Measurements from ENCODE around the gene TPT1. TPM values are rescaled to one million over a fixed set of nuclear protein-coding genes. Genes with fewer than 3 reads are reported as not detected.
"Not testable (repeated sequence)": the region's sequence is repeated elsewhere in the genome, so short reads cannot be mapped to it uniquely, and the experiment has no call there.

TPT1 gene
- total RNA-seq, 1 donor from 2014 or later = 4,303 TPM

DNA sequence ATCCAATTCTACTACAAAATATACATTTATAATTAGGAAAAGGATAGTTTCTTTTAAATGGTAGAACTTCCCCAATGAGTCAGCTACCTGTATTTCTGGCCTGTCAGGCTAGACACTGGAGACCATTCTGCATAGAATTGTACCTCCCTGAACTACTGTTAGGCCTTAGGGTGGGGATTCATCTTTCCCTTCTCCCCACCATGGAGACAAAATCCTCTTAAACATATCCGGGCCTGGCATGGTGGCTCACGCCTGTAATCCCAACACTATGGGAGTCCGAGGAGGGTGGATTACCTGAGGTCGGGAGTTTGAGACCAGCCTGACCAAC lies 24.5 kb upstream of the TPT1 start:
- ATAC-seq = peak; percentile 60

DNA sequence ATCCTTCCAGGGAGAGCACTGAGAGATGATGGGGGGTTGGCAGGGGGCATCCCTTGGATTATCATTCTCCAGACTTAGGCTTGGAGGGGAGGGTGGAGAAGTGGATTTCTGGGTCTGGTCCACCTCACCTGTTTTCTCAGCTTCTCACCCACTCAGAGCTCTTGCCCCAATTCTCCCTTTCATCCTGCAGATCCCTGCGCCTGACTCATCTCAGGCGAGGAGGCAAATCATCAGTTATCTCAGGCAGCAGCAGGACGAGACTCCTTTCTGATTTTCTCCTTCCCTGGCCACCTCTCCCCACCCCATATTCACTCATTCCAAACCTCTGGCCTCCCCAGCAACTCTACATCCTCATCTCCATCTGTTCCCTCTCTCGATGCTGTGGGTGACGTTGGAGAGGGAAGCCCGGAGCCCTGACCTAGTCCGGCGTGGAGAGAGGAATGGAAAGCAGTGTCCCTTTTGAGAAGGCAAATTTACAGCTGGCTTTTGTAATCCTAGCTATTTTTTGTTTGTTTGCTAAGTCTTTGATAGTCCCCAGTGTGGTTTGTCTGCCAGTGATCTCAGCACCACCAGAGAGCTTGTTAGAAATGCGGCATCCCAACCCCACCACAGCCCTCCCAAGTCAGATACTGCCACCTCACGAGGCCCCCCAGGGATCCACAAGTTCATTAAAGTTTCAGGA lies 24.0 kb upstream of the TPT1 start:
- ATAC-seq = peak; percentile 21

DNA sequence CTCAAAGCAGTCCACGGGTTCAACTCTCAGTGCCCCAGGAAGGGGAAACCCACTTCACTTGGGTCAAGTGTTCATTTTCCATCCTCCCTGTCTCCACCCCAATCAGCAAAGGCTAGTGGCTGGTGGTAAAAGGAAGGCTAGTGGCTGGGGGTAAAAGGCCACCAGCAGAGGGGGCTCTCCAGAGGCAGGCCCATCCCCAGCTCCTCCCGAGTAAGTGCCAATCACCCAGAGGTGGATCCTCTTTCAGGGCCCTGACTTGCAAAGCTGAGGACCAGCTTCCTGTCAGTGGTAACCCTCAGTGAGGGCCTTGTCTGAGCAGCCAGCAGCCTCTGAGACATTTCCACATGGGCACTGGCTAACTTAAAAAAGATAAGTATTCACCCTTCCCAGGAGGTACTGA lies 22.0 kb upstream of the TPT1 start:
- ATAC-seq = no peak

DNA sequence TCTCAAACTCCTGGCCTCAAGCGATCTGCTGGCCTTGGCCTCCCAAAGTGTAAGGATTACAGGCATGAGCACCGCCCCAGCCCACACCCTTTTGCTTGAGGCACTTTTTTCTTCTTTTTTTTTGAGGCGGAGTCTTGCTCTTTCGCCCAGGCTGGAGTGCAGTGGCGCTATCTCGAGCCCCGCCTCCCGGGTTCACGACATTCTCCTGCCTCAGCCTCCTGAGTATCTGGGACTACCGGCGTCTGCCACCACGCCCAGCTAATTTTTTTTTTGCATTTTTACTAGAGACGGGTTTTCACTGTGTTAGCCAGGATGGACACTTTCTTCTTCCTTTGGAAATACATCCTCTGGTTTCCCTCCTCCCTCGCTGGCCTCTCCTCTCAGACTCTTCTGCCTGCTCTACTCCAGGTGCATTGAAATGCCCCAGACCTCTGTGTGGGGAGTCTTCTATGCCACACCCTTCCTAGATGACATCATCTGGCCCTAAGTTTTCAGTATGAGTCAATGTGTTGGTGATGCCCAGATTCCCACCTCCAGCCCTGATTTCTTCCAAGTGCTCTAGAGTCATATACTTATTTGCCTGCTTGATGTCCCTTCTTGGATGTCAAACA lies 20.7 kb upstream of the TPT1 start:
- ATAC-seq = peak; percentile 79

DNA sequence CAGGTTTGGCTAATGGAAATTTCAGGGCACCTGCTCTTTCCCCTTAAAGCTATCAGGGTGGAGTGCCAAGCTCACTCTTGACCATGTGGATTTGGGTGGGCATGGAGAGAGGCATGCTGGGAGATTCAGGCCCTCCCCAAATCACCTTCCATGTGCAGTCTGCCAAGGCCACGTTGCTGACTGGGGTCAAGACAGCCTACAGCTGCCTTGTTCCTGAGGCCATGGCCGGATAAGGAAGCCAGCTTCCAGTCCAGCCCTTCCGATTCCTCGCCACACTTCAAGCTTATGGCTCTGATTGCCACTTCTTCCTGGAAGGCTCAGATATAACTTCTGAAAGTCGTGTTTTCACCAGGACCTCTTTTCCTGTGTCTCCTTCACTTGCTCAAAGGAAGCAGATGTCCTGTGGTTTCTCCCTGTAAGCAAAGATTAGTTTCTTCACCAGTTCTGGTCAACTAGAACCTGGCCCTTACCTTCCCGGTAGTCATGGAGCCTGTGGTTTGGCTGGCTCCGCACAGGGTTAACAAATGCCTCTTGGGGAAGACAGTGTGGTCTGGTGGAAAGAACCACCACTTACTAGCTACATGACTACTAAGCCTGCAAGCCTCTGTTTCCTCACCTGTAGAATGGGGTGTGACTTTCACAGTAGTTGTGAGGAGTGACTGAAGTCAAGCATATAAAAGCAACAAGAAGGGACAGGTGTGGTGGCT lies 16.1 kb upstream of the TPT1 start:
- peak; percentile 70 for ATAC-seq

DNA sequence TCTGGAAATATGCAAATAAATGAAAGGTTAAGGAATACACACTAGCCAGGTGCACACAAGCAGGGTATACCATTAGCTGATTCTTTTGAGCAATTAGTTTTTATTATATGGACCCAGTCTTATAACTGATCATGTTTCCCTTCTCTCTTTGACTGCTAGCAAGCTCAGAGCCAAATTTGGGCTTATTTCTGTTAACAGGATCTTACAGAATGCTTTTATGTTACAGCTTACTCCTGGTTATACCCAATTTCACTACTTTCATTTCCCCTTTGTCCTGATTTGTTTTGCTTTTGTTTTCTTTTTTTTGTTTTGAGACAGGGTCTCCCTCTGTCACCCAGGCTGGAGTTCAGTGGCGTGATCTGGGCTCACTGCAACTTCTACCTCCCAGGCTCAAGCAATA lies 12.9 kb upstream of the TPT1 start:
- ATAC-seq = no peak

DNA sequence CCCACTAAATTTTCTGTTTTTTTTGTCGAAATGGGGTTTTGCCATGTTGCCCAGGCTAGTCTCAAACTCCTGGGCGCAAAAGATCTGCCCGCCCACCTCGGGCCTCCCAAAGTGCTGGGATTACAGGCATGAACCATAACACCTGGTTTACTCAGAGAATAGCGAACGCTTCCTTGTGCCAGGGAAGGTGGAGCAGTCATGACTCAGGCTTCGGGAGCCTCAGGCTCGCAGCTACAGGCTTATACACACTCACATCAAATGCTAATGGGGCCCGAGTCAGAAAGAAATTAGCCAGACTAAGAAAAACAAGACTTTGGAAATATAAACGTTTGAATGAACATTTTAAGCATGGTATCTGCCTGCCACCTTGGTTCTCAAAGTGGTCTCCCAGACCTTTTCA lies 11.0 kb upstream of the TPT1 start:
- ATAC-seq = peak; percentile 97

DNA sequence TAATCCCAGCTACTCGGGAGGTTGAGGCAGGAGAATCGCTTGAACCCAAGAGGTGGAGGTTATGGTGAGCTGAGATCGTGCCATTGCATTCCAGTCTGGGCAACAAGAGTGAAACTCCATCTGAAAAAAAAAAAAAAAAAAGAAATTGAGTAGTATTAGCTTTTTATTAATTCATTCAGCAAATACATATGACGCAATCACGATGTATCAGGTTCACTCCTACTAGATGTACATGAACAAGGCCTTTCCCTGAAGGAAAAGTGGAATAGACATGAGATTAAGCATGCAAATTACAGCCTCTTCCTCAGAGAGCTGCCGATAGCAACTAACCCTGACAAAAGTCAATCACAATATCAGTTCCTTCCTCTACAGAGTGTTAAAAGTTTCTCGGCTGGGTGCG lies 9.2 kb upstream of the TPT1 start:
- ATAC-seq = peak; percentile 15

DNA sequence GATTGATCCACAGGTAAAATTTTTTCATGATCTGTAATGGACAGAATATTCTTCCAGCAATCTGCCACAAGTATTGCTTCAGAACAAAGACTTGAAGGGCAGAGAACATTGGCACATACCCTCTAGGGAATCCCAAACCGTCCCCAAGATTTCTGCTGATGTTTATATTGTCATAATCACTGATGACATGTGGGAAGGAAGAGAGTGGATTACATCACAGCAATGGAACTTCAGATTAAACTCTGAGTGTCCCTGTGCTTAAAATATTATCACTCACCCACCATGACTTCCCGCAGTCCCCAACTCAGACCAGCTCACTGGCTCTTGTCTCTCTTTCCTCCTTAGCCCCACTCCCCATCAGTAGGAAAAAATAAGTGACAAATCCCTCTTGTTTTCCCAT lies 8.5 kb upstream of the TPT1 start:
- peak; percentile 6 for ATAC-seq

DNA sequence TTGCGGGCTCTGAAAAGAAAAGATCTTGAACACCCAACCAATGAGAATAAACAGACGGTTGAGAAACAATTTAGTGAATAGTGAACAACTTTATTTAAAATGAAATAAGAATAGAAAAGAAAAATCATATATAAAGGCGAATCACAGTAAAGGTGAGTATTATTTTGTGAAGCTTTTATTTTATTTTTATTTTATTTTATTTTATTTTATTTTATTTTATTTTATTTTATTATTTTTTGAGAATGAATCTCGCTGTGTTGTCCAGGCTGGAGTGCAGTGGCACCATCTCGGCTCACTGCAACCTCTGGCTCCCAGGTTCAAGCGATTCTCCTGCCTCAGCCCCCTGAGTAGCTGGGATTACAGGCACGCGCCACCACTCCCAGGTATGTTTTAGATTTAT lies 3.1 kb upstream of the TPT1 start:
- ATAC-seq = not testable (repeated sequence)

DNA sequence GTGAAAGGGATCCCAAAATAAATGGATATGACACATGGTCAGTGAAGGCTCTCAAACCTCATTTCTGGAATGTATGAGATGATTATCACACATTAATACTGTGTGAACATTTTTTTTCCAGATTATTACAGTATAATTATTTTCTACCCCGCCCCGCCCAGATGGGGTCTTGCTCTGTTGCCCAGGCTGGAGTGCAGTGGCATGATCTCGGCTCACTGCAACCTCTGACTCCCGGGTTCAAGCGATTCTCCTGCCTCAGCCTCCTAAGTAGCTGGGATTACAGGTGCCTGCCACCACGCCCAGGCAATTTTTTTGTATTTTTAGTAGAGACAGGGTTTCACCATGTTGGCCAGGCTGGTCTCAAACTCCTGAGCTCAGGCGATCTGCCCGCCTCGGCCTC lies 2.1 kb upstream of the TPT1 start:
- not testable (repeated sequence) for ATAC-seq

DNA sequence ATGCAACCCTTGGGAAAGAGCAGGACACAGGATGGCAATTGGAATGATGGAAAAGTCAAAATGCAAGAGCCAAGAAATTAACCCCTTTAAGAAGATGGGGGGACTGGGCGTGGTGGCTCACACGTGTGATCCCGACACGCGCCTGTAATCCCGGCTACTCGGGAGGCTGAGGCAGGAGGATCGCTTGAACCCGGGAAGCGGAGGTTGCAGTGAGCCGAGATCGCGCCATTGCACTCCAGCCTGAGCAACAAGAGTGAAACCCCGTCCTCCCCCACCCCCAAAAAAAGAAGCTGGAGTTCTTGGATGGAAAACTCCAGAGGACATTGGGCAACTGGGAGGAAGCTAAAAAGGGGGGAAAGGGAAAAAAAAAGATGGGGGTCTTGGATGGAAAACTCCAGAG lies 1.7 kb upstream of the TPT1 start:
- ATAC-seq = not testable (repeated sequence)

DNA sequence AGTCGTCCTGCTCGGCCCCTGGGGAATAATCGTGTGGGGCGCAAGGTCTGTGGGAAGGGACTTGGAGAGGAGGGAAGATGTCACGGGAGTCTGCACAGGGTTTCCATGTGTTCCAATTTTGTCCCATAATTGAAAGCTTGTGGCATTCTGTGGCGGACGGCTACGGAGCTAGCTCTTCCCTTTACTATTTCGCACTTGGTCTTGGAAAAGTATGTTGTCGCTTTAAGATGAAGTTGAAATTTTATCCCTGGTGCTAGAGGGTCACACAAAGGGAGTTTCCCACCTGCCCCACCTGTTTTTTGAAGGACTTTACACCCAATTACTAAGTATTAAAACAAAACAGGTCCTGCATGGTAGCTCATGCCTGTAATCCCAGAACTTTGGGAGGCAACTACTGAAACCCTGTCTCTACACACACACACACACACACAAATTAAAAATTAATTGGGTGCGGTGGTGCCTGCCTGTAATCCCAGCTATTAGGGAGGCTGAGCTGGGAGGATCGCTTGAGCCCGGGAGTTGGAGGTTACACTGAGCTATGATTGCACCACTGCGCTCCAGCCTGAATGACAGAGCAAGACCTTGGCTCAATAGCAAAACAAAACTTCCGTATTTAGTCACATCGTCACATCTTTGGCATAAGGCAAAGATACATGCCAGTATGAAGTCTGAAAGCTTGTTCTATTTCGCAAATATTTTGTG lies 967 bp upstream of the TPT1 start:
- ATAC-seq = peak; percentile 25

DNA sequence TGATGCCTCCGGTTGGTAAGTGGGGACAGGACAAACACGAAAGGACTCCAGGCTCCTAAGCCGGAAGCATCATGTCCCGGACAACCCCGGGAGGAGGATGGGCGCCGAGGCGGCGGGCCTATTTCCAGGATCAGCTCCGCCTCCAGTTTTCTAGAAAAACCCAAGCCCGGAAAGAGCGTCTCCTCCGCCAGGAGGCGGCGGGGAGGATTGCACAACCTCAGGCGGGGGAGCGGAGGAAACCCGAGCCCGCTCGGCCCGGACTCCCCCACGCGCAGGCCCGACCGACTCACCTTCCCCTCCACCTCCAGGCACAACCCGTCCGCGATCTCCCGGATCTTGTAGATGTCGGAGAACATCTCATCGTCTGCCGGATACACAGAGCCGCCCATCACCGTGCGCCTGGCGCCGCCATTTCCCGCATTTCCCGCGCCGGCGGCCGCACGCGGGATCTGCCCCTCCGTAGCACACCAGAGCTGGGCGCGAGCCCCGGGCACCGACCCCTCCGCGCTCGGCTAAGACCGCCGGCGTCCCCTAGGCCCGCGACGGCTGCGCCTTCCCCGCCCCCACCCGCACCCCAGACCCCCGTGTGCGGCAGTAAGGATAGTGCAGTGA lies 455 bp downstream of the TPT1 start:
- peak; percentile 63 for ATAC-seq

DNA sequence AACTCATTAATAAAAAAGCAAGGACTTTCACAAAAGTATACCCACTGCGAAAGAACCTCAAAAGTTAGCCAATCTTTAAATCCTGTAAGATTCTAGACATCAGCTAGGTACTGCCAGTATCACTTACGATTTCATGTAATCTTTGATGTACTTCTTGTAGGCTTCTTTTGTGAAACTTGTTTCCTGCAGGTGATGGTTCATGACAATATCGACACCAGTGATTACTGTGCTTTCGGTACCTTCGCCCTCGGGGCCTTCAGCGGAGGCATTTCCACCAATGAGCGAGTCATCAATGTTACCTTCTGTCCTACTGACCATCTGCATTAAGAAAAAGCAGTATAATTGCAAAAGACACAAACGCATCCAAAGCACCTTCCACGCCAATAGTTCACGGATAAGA lies 1.1 kb downstream of the TPT1 start:
- no peak for ATAC-seq

DNA sequence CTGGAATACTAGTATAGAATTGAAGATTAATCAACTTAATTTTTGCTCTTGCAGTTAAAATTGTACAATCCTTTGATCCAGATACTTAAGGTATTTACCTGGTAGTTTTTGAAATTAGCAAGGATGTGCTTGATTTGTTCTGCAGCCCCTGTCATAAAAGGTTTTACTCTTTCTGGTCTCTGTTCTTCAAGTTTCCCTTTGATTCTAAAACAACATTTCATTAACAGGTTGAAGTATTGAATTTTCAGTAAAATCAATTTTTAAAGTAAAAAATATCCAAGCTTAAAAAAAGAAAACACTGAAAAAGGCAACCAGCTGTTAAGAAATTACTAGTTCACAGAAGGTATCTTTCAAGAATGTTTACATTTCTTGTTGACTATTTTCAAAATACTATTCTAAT lies 1.6 kb downstream of the TPT1 start:
- ATAC-seq = no peak

DNA sequence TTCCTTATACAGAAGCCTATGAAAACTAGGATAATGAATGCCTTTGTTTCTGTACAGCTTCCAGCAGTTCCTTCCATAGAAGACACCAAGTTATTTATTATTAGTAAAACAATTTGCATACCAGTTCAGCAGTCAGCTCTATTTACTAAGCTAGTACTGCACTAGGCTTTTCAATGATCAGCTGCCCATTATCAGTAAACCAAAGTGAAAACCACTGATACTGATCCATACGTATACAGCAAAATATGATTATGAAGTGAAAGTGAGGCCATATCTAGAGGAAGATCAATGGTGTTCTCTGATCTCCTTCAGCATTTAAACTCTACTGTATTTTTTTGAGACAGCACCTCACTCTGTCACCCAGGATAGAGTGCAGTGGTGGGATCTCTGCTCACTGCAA lies 3.2 kb downstream of the TPT1 start:
- ATAC-seq = no peak

DNA sequence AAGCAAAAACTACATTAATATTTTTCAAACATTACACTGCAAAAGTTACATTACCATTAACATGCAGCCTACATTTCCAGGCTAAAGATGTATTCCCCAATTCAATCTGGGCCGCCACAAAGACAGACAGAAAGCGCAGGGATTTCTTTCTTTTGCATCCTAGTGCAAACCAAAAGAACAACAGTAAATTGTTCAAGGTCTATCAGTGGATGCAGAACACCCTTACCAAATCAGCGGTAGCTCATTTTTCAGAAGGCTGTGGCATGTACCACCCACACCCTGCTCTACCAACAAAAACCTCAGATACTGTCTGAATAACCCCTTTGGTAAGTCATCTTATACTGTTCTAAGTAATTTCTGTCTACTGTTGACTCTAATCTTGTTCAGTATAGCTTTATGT lies 3.6 kb downstream of the TPT1 start:
- ATAC-seq = no peak

DNA sequence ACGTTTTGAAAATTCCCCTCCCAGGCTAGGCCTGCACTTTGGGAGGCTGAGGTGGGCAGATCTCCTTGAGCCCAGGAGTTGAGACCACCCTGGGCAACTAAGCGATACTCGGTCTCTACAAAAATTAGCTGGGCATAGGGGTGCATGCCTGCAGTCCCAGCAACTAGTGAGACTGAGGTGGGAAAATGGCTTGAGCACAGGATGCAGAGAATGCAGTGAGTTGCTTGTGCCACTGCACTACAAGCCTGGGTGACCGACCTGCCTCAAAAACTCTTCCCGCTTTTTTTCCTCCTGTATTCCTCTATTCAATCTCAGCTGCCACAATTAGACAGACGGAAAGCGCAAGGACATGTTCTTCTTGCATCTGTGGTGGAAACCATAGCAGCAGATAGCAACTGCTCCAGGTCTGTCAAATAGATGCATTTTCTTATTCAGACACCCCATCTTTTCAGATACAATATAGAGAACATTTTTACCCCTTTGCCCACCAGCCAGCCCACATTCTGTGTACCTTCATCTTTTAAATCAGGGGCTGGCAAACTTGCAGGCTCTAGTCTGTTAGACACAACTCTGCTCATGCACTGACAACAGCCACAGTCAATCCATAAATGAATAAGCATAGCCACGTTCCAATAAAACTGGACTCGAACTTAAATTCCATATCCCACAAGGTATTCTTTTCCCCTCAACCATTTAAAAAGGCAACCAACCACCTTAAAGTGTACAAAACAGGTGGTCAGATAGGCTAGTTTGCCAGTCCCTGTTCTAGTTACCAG lies 4.8 kb downstream of the TPT1 start:
- ATAC-seq = no peak

DNA sequence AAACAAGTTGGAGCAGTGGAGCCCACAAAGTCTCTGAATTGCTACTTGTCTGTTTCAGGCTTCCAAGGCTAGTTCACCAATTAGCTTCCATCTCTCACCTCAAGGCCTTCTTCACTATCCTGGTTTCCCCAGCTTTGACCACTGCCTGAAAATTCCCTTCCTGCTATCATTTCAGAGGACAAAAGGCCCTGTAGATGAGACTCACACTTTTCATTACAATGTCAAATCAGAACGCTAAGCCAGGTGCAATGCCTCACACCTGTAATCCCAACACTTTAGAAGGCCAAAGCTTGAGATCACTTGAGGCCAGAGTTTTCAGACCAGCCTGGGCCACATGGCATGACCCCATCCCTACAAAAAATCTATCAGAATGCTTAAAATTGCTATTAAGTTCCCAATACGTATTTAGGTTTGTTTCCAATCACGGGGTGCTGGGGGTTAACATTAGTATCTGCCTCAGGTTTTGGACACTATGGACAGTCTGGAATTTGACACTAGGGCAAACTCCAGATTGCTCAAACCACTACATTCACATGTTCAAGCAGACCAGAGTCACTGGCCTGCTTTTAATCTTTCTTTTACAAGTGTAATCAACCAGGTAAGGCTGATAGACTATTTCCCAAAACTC lies 5.5 kb downstream of the TPT1 start:
- ATAC-seq = no peak

DNA sequence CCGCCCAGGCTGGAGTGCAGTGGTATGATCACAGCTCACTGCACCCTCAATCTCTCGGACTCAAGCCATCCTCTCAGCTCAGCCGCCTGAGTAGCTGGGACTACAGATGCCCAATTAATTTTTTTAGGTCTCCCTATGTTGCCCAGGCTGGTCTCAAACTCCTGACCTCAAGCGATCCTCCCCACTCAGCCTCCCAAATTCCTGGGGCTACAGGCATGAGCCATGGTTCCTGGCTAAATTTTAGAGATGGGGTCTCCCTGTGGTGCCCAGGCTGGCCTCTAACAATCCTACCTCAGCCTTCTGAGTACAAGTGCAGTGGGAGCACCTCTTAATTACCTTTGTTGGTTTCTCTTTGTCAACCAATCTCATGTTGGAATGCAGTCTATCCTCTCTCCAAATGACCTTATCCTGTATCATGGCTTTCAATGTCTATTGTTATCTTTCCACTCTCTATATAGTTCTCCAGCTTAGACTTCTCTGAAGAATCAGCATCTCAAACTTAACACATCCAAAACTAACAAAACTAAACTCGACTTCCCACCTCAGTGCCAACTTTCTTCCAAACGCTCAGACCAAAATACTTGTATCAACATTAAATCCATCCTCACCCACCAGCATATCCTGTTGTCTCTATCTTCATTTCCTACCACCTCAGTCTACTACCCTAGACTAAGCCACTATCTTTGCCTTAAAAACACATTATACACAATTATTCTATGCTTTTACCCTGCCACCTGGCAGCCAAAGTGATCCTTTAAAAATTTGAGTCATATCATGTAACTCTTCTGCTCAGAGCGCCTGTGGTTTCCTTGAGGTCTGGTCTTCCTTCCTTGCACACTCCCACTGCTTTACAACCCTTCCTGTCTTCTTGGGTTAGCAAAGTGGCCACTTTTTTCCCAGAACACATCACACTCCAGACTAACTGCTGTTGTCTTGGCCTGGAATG lies 6.7 kb downstream of the TPT1 start:
- ATAC-seq = peak; percentile 11

All from esophagus mucosa (tissue), 1 donor.